Hepatocyte (in vitro differentiated cells): Measurements from ENCODE around the gene LDAH.

Source experiments
- EZH2 ChIP-seq: fragments of 200-600 bp; sonication (generic); IDR thresholded peaks from 2 replicates; pipeline ENCODE4 v1.6.1; 2016; ENCODE audit warnings: antibody characterized with exemption, mild to moderate bottlenecking, borderline replicate concordance
- TF ChIP-seq, protein P1 (sequence below): fragments of 200-600 bp; sonication (generic); IDR thresholded peaks from 2 replicates; pipeline ENCODE4 v1.5.1; 2016; ENCODE audit warnings: antibody characterized with exemption, mild to moderate bottlenecking; ENCODE audit not compliant: poor library complexity

DNA sequence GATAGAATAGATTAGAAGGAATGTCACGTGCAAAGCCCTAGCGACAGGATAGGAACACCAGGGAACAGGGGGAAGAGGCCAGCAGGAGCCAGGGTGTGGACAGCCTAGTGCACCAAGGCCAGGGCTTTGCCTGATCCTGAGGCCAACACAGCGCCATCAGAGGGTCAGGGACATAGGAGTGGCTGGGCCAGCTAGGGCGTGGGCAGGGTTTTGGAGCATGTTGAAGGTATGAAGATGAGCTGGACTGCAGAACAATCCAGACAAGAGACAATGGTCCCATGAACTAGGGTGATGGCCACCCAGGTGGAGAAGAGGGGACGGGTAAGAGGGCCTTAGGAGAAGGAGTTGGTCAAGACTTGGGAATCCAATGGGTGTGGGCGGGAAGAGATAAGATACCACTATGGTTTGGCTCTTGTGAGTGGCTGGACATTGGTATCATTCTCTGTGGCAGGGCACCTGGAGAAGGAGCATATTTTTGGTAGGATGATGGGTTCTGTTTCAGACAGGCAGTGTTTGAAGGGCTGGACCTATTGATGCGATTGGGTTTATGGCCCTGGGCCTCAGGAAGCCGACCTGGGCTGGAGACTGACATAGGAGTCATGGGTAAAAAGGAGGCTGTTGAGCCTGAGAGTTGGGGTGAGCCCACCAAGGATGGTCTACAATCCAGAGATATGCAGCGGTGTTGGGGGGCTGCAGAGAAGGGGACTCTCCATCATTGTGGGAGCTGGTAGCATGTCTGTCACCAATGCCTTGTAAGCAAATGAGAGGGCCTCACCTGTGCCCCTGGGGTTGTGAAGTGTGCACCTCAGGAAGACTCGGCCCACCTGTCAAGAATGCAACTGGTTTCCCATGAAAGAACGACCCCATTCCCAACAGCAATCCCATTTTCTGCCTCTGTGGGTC, 170.0 kb downstream of the LDAH start:
- TF ChIP-seq, protein P1, sequence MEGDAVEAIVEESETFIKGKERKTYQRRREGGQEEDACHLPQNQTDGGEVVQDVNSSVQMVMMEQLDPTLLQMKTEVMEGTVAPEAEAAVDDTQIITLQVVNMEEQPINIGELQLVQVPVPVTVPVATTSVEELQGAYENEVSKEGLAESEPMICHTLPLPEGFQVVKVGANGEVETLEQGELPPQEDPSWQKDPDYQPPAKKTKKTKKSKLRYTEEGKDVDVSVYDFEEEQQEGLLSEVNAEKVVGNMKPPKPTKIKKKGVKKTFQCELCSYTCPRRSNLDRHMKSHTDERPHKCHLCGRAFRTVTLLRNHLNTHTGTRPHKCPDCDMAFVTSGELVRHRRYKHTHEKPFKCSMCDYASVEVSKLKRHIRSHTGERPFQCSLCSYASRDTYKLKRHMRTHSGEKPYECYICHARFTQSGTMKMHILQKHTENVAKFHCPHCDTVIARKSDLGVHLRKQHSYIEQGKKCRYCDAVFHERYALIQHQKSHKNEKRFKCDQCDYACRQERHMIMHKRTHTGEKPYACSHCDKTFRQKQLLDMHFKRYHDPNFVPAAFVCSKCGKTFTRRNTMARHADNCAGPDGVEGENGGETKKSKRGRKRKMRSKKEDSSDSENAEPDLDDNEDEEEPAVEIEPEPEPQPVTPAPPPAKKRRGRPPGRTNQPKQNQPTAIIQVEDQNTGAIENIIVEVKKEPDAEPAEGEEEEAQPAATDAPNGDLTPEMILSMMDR = no peak
- TF ChIP-seq EZH2 = no peak
